RWPE1 (cell line): ENCODE results near the gene ZBTB38.

ENCODE experiments used
- CTCF ChIA-PET: fragments of 350-600 bp; sonication (Branson Sonifier 250); formaldehyde crosslinking; extraction: SDS; loops from one replicate; lab custom pipeline; 2021; lab: Yijun Ruan, JAX
- POLR2A ChIA-PET: fragments of 400-600 bp; formaldehyde crosslinking; extraction: SDS; loops from one replicate; lab custom pipeline; 2020; ENCODE audit warnings: antibody characterized with exemption; ENCODE audit not compliant: low non-redundant PET; lab: Yijun Ruan, JAX
- DNase-seq: peaks from one replicate; pipeline ENCODE4 v3.0.0; 2012; ENCODE audit warnings: low spot score
- H3K27ac ChIP-seq: fragments of 450-650 bp; 2 replicates; pipeline ENCODE4 v1.5.1; 2017
- TF ChIP-seq, protein P1 (sequence below): fragments of 450-650 bp; conservative IDR thresholded peaks from 2 replicates; pipeline ENCODE4 v1.5.1; 2017; ENCODE audit warnings: low read depth, mild to moderate bottlenecking

Gene ZBTB38

DNA sequence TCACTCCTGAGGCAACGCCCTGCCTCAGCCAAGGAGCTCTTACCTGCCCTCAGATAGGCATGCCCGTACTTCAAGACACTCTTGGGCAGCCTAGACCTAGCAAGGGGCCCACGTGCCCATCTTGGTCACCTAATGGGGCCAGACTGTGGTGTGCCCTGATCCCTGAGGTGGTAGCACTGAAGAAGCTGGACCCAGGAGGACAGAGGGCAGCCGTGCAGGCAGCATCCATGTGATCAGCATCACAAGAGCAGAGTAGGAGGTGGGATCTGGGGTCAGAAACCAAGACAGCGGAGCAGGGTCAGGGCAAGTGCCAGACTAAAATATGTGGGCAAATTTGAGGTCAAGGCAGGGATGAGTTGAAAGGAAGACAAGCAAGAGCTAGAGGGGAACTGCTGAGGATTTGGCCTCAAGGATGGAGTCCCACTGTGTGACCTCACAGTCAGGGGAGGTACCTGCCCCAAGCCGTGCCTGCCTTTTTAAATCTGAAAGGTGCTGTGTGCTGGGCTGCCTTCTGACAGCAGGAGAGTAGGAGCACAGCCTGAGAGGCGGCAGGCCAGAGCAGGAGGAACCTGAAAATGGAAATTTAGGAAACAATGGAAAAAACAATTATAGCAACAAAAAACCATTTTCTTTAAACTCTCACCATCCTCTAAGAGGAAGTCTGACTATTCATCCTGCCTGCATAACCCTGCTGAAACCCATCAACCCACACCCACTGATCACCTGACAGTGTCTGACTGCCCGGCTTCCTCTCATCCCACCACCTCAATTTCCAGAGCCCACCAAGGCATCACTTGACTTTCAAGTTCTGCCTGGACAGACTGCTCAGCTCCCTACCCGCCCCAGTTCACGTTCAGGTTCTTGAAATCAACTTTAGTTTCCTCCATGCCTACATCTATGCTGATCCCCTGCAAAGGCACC lies 7.3 kb downstream of the ZBTB38 start:
- TF ChIP-seq, protein P1, sequence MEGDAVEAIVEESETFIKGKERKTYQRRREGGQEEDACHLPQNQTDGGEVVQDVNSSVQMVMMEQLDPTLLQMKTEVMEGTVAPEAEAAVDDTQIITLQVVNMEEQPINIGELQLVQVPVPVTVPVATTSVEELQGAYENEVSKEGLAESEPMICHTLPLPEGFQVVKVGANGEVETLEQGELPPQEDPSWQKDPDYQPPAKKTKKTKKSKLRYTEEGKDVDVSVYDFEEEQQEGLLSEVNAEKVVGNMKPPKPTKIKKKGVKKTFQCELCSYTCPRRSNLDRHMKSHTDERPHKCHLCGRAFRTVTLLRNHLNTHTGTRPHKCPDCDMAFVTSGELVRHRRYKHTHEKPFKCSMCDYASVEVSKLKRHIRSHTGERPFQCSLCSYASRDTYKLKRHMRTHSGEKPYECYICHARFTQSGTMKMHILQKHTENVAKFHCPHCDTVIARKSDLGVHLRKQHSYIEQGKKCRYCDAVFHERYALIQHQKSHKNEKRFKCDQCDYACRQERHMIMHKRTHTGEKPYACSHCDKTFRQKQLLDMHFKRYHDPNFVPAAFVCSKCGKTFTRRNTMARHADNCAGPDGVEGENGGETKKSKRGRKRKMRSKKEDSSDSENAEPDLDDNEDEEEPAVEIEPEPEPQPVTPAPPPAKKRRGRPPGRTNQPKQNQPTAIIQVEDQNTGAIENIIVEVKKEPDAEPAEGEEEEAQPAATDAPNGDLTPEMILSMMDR = no peak
- no peak for DNase-seq
- POLR2A ChIA-PET = no interaction called here
- CTCF ChIA-PET = interaction anchor here (1.1 kb wide), 1 partner anchor 79 kb away, joined by 3 read pairs; no protein-coding TSS in a partner anchor
- no peak overlapping the region for H3K27ac ChIP-seq

DNA sequence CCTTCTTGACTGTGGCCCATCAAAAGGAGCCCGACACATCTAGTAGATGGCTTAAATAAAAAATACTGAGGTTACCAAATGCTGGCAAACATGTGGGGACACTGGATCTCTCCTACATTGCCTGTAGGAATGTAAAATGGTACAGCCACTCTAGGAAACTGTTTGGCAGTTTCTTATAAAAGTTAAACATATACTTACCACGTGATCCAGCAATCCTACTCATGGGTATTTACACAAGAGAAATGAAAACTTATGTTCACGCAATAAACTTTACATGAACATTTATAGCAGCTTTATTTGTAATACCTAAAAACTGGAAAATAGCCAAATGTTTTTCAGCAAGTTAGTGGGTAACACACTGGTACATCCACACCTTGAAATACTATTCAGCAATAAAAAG lies 9.1 kb downstream of the ZBTB38 start:
- ChIA-PET CTCF (no interaction called here), POLR2A (no interaction called here)
- TF ChIP-seq, protein P1 = no peak
- H3K27ac ChIP-seq = no peak overlapping the region
- DNase-seq = no peak

DNA sequence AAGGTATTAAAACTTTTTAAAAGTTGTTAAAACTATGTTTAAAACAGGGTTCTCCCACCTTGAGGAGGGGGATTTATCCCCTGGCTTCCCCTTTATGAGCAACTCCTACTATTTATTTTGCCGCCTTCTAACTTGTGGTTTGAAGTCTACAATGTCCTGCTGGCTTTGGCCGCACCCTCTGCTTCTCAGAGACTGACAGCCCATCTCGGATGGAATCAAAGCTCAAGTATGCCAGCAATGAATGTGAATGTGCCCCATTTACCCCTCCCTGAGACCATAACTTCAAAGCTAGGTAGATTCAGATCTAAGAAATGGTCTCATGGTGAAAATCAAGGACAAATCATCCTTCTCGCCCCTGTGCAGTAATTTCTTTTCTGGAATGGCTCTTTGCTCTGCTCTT lies 10.3 kb downstream of the ZBTB38 start:
- ChIA-PET POLR2A (no interaction called here), CTCF (no interaction called here)
- TF ChIP-seq, protein P1 = no peak
- H3K27ac ChIP-seq = no peak overlapping the region
- no peak for DNase-seq

DNA sequence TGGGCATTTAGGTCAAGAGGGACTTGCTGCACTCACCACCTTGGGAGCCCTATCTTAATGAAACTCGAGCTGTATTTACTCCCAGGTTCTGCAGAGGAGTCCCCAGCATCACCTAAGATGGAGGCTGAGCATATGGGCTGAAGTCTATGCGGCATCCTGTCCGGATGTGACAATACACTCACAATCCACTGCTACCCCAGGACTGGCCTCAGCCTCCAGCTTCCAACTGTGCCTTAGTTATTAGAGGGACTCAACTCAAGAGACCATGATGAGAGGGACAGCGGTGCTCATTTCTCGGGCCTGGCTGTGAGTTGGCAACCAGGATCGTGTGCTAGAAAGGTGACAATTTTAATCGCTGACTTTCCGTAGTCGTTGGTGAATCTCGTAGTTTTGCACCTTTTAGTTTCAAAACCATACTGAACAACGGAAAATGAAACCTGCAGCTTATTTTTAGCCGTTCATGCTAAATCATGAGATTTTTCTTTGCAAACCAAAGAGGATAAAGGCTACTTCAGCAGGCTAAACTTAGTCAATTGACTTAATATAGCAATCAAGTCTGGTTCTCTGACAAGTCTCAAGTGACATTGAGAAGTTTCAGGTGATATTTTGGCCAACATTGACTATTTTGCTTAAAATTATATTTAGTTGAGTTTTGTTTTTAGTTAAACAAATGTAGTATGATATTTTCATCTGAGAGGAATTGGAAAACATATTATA lies 11.1 kb downstream of the ZBTB38 start:
- DNase-seq = no peak
- ChIA-PET POLR2A (interaction anchor here (0.6 kb wide), 1 partner anchor 1340 kb away, joined by 9 read pairs; no protein-coding TSS in a partner anchor), CTCF (interaction anchor here (0.6 kb wide), 1 partner anchor 65 kb away, joined by 3 read pairs; no protein-coding TSS in a partner anchor)
- H3K27ac ChIP-seq = no peak overlapping the region
- TF ChIP-seq, protein P1 = no peak

DNA sequence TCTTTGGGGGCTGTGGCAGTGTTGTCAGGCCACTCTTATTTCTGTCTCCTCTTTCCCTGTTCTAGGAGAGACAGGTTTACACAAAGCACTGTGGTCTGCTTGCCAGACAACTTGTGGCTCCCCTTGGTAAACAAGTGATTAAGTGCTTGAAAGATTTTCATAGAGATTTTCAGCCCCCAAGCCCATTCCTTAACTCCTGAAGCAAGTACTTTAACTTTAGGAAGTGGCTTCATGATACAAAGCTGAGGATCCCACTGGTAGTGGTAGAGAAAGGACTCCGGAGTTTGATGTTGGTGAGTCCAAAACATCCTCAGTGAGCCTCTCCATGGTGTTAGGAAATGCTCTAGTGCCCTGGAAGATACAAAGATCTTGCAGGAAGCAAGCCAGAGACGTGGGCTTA lies 12.0 kb downstream of the ZBTB38 start:
- DNase-seq = no peak
- TF ChIP-seq, protein P1 = no peak
- CTCF ChIA-PET = no interaction called here
- no peak overlapping the region for H3K27ac ChIP-seq
- POLR2A ChIA-PET = no interaction called here

DNA sequence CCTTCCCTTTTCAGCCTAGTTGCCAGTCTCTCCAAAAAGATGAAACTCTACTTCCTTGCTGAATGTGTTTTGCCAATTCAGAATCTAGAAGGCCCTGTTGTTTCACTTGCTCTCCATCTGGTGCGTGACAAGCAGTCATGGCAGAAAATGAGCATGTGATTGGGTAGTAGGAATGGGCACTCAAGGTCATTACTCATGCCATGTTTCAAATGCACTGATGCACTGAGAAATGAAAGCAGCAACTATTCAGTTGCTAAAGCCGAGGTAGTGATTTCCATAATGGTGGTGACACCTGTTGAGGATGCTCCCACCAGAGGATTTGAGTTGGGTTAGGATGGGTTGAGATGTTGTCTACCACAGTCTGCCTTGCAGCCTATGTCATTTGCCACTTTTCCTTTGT lies 12.7 kb downstream of the ZBTB38 start:
- no peak for DNase-seq
- ChIA-PET POLR2A (no interaction called here), CTCF (no interaction called here)
- H3K27ac ChIP-seq = no peak overlapping the region
- TF ChIP-seq, protein P1 = no peak
